ENCODE results near the gene TIA1.
"Not testable (repeated sequence)": the region's sequence is repeated elsewhere in the genome, so short reads cannot be mapped to it uniquely, and the experiment has no call there.

Gene TIA1

DNA sequence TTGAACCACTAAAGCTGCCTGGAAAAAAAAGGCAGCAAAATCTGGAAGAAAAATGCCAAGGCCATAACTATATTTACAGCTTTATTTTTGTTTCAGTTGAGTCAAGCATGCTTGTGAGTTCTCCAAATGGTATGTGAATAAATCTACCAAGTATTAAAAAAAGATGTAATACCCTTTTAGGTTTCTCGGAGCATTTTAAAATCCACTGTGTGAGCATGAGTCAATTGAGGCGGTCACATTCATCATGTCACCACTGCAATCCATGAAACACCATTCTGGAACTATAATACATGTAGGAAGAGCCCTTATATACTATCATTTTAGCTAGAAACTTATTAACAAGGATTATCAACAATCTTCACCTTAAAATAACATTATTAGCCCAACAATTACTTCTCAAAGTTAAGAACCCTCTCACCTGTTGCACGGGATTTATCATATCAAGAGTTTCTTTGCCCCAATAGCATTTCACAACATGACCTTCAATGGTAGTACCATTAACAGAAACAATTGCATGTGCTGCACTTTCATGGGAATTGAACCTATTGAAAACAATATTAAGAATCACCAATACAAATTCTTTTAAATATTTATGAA lies 33.4 kb downstream of the TIA1 start:
- DNase-seq, result no peak

GRCh38 chr2:70214365-70214764 lies 34.1 kb downstream of the TIA1 start:
- DNase-seq, result no peak

DNA sequence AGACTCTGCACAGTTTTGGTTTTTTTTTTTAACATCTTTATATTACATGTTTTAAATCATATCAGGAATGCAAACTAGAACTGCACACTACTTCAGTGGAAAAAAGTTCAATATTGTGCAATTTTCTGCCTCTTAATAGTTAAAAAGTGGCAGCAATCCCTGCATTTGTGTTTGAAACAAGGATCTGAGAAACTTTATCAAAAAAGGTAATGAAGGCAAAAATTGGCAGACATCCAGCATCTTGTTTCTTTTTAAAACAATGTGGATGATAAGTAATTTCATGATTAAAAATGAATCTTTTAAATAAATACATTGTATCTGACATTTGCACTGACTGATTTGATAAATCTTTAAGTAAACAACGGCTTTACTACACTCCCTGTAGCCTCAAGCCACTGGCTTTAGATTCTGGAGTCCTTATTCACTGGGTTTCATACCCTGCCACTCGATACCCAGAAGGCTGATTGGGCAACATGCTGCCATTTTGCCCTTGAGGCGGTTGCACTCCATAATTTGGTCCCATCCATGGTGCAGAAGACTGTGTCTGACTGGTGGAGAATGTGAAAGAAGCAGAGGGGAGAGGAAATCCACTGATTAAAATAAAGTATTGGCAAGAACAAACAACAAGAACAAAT lies 36.0 kb downstream of the TIA1 start:
- no peak for DNase-seq

GRCh38 chr2:70211595-70211994 lies 36.8 kb downstream of the TIA1 start:
- DNase-seq, result no peak

DNA sequence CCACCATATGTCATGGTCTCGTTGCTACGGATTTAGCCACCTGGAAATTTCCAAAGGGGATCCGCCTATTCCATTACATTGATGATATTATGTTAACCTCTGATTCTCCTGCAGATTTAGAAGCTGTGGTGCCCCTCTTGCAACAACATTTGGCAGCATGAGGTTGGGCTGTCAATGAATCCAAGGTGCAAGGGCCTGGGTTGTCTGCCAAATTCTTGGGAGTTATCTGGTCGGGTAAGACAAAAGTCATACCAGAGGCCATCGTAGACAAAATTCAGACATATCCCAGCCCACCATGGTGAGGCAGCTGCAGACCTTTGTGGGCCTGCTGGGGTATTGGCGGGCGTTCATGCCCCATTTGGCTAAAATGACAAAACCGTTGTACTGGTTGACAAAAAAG lies 44.0 kb downstream of the TIA1 start:
- DNase-seq, result no peak

GRCh38 chr2:70203086-70203485 lies 45.3 kb downstream of the TIA1 start:
- no peak for DNase-seq

DNA sequence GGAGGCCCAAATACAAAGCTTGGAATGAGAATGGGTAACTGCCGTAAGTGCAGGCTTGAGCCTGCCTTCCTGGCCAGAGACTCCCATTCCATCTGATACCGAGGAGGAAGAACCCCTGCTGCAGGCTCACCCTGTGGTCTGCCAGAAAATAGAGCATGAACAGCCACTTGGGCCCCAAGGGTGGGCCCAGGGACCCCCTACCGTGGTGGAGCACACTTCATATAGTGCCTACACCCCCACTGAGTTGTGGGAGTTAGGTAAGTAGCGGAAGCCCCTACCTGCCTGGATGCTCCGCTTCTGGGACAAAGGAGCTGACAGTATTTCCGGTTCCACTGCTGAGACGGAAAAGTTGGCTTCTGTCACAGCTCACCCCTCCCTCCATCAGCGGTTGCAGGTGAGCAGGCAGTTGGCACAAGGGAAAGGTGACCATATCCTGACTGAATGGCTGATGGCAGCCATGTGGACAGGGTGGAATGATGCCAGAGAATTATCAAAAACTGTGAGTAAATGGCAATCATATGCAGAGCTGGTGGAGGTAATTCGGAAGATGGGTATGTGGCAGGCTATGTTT lies 46.1 kb downstream of the TIA1 start:
- no peak for DNase-seq

GRCh38 chr2:70201831-70202230 lies 46.6 kb downstream of the TIA1 start:
- no peak for DNase-seq

DNA sequence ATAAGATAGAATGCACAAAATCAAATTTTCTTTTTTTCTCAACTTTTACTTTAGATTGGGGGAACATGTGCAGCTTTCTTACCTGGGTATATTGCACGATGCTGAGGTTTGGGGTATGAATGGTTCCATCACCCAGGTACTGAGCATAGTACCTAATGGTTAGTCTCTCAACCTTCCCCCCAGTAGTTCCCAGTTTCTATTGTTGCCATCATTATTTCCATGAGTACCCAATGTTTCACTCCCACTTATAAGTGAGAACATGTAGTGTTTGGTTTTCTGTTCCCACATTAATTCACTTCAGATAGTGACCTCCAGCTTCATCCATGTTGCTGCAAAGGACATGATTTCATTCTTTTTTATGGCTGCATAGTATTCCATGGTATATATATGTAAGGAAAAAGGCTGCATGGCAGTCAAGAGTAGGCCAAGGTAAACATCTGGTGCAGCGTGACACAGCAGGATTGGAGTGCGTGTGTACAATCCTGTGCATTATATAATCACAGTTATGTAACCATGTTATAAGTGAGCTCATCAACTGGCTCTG lies 47.1 kb downstream of the TIA1 start:
- no peak for DNase-seq

DNA sequence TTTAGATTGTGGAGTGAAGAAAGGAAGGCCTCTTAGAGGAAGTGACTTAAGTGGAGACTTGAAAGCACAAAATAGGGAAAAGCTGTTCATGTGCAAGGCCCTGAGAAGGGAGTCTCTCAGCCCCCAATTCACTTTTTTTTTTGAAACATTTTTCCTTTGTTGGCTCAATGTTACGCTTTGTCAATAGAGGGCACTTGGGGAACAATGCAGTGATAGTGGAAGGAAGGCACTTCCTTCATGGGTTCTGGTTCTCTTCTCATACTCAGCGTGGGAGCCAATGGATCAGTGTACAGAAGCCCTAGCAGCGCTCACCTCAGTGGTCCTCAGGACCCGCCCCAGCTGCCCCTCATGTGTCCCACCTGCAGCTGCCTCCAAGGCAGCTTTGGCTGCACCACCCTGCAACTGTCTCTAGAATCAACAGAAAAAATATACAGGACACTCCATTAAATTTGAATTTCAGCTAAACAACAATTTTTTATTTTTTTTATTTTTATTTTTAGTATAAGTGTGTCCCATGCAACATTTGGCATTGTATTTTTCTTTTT lies 49.0 kb downstream of the TIA1 start:
- no peak for DNase-seq

DNA sequence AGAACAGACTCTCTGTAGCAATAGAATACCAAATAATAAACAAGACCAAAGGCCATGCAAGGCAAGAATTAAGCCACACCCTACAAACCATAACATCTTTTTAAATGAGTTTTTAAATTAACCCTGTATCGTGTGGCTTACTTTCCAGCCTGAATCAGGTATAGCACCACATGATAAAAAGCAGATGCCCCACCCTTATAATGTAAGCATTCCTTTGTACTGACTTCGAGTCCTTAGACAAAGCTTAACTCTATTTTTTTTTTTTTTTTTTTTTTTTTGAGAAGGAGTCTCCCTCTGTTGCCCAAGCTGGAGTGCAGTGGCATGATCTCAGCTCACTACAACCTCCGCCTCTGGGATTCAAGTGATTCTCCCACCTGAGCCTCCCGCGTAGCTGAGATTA lies 55.9 kb downstream of the TIA1 start:
- no peak for DNase-seq

DNA sequence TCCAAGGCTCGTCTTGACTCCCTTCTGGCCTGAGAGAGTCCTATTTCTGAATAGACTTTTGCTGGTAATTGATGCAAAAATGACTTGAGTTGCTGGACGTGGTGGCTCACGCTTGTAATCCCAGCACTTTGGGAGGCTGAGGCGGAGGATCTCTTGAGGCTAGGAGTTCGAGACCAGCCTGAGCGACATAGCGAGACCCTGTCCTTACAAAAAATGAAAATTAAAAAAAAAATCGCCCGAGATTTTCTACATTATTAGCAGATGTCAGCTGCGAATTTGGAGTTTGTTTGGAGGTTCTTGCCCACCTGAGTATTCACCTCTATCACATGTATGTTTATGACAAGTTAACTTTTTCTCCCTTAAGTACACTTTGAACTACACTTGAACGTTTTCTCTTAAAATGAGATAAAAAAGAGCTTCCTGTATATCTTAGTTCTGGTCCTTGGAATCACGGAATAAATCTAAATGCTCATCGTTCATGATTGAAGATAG lies 57.1 kb downstream of the TIA1 start:
- DNase-seq, result no peak

GRCh38 chr2:70190418-70191243 lies 57.8 kb downstream of the TIA1 start, which contains the start of gene C2orf42:
C2orf42 (minus strand) TSS chr2:70191019; CDS start chr2:70181985, 9,034 bp downstream.
- DNase-seq, result peak; percentile 96

GRCh38 chr2:70188460-70188859 lies 60.0 kb downstream of the TIA1 start:
- no peak for DNase-seq

DNA sequence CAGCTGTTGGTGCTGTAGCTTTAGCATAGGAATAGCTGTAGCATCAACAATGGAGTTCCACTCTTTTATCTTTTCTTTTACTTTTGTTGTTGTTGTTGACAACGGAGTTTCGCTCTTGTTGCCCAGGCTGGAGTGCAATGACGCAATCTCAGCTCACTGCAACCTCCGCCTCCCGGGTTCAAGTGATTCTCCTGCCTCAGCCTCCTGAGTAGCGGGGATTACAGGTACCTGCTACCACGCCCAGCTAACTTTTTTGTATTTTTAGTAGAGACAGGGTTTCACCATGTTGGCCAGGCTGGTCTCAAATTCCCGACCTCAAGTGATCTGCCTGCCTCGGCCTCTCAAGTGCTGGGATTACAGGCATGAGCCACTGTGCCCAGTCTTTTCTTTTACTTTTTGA lies 61.3 kb downstream of the TIA1 start:
- DNase-seq, result not testable (repeated sequence)

DNA sequence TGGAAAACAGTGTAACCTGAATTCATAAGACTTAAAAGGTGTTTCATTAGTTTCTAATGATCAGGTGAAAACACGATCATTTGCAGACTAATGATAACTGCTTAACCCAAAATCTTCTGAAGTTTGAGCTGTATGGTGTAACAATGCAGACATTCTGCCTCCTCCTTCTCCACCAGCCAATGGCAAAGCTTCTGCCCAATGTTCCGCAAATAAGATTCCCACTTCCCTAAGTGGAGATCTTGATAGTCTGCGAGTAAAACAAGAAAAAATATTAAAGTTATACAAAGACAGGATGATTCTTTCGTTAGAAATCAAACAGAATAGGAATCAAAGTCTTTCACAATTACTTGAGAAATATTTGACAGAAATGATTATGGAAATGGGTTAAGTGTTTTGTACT lies 65.7 kb downstream of the TIA1 start:
- no peak for DNase-seq

- no peak for DNase-seq
Observed at GRCh38 chr2:70181363-70181956, 67.0 kb downstream of the TIA1 start.

DNA sequence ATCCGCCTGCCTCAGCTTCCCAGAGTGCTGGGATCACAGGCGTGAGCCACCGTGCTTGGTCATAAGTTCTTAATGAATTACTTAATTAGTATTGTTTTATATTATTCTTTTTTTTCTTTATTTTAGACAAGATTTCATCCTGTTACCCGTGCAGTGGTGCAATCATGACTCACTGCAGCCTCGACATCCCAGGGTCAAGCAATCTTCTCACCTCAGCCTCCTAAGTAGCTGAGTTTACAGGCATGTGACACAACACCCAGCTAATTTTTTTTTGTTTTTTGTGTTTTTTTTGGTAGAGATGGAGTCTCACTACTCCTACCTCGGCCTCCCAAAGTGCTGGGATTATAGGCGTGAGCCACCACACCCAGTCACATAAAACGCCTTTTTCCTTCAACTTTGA lies 74.9 kb downstream of the TIA1 start:
- DNase-seq, result no peak

DNA sequence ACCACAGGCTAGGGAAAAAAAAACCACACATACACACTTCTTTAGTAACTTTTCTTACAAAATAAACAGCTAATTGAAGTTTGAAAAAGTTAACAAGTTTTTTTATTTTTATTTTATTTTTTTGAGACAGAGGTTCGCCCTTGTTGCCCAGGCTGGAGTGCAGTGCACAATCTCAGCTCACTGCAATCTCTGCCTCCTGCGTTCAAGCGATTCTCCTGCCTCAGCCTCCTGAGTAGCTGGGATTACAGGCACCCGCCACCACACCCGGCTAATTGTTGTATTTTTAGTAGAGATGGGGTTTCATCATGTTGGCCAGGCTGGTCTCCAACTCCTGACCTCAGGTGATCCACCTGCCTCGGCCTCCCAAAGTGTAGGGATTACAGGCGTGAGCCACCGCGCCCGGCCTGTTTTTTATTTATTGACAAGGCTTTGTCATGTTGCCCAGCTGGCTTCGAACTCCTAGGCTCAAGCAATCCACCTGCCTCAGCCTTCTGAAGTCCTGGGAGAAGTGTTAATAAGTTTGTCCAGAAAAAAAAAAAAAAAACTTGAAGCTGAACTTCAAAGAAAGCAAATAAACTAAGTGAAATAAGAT lies 78.7 kb downstream of the TIA1 start:
- DNase-seq, result not testable (repeated sequence)

DNA sequence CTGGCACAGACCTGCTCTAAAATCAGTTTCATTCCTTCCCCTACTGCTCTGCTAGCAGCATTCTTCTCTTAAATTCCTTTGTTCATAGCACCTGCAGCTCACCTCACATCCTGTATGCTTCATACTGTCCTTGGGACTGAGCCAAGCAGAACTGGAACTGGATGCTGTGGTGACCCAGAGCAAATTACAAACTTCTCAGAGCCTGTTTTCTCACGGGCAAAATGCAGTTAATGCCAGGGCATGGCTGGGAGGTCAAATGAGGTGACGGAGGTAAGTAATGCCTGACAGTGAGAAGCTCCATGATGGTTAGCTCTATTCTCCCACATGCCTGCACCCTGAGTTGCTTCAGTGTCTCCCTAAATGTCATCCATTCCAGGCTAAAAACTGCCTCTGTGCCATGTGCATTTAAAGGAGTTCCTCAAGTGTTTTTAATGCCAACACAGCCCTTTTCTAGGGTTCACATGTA lies 87.3 kb downstream of the TIA1 start:
- DNase-seq, result no peak

GRCh38 chr2:70160545-70160944 lies 87.9 kb downstream of the TIA1 start:
- no peak for DNase-seq
